Endodermal cell (in vitro differentiated cells): ENCODE data around the gene DENND1A. TPM values are rescaled to one million over a fixed set of nuclear protein-coding genes. Genes with fewer than 3 reads are reported as not detected.

Experiments
- DNase-seq: peaks from one replicate; pipeline ENCODE4 v3.0.0-alpha.2; 2017
- H3K27ac ChIP-seq: 2 replicates; pipeline ENCODE4 v1.5.1; 2013; ENCODE audit warnings: mild to moderate bottlenecking, low read depth, low read length, moderate library complexity
- H3K27me3 ChIP-seq: 2 replicates; pipeline ENCODE4 v1.6.1; 2013; ENCODE audit warnings: mild to moderate bottlenecking, low read length, moderate library complexity; ENCODE audit not compliant: insufficient read depth, control insufficient read depth, poor library complexity, severe bottlenecking
- H3K36me3 ChIP-seq: 2 replicates; pipeline ENCODE4 v1.7.0; 2013; ENCODE audit warnings: mild to moderate bottlenecking, low read length, moderate library complexity; ENCODE audit not compliant: control insufficient read depth, insufficient read depth
- H3K4me1 ChIP-seq: one replicate; pipeline ENCODE4 v1.7.0; 2013; ENCODE audit warnings: low read length; ENCODE audit not compliant: control insufficient read depth, insufficient read depth
- H3K4me3 ChIP-seq: 2 replicates; pipeline ENCODE4 v1.5.1; 2013; ENCODE audit warnings: mild to moderate bottlenecking, low read length, moderate library complexity
- H3K9ac ChIP-seq: 2 replicates; pipeline ENCODE4 v1.6.1; 2013; ENCODE audit warnings: mild to moderate bottlenecking, low read length, moderate library complexity; ENCODE audit not compliant: poor library complexity, severe bottlenecking; ENCODE audit errors: extremely low read depth
- H3K9me3 ChIP-seq: 2 replicates; pipeline ENCODE4 v1.6.1; 2013; ENCODE audit warnings: mild to moderate bottlenecking, low read length, moderate library complexity; ENCODE audit not compliant: control insufficient read depth
- H3K27ac Mint-ChIP-seq: 2 replicates; pipeline ENCODE4 v1.8.0; 2020; ENCODE audit warnings: mixed read lengths
- H3K27me3 Mint-ChIP-seq: 2 replicates; pipeline ENCODE4 v1.8.0; 2021; ENCODE audit warnings: mild to moderate bottlenecking, mixed read lengths; ENCODE audit not compliant: insufficient read depth
- H3K36me3 Mint-ChIP-seq: 2 replicates; pipeline ENCODE4 v1.8.0; 2020; ENCODE audit warnings: low read depth, mixed read lengths
- H3K4me1 Mint-ChIP-seq: 2 replicates; pipeline ENCODE4 v1.8.0; 2020; ENCODE audit warnings: mixed read lengths
- H3K4me3 Mint-ChIP-seq: 2 replicates; pipeline ENCODE4 v1.8.0; 2020; ENCODE audit warnings: mild to moderate bottlenecking, moderate library complexity, mixed read lengths
- H3K9me3 Mint-ChIP-seq: 2 replicates; pipeline ENCODE4 v1.8.0; 2020; ENCODE audit warnings: mild to moderate bottlenecking, mixed read lengths
- CTCF ChIP-seq: fragments of 200-600 bp; sonication (generic); conservative IDR thresholded peaks from 2 replicates; pipeline ENCODE4 v1.5.0; 2021; ENCODE audit warnings: antibody characterized with exemption, mild to moderate bottlenecking
- WGBS, 2 experiments: methylation state at CpG; one replicate each; pipeline versions ENCODE4 v1.1.5 to v1.1.7; 2013; ENCODE audit warnings: missing lambda C conversion rate in 2 of 2, mixed read lengths in 1 of 2; ENCODE audit not compliant: insufficient coverage in 1 of 2, insufficient read length in 1 of 2; 5-methylcytosine and 5-hydroxymethylcytosine counted together
- total RNA-seq, 2 donors: library from RNA; stranded (reverse); fragmentation: NEBNext Ultra II Directional in 1 of 2; extraction: Animal tissue kit (Norgen Biotek cat#: 25700) in 1 of 2; gene quantifications; 2 replicates in 1 of 2; 3 replicates in 1 of 2; pipeline ENCODE4 v1.2.1, GENCODE V29; 2021

Gene DENND1A
- total RNA-seq, 2 donors from 2014 or later, result 29.5 to 38.4 TPM

- WGBS, 2 experiments, result 92 to 96% methylated on average over 5 of the region's 5 CpGs
- TF ChIP-seq CTCF, result no peak
Measured at GRCh38 chr9:123606141-123606540, 323.8 kb downstream of the DENND1A start.

GRCh38 chr9:123605286-123605685, 324.6 kb downstream of the DENND1A start:
- TF ChIP-seq CTCF, result no peak
- H3K27ac ChIP-seq, result no peak overlapping the region
- H3K4me3 Mint-ChIP-seq, result no peak overlapping the region
- no peak for DNase-seq
- no peaks in the 10 kb centered on the region for H3K9me3 ChIP-seq
- WGBS, 2 experiments, result 84% methylated on average over 3 to 5 of the region's 5 CpGs
- H3K36me3 ChIP-seq, result no peaks in the 10 kb centered on the region
- no peaks in the 10 kb centered on the region for H3K27me3 ChIP-seq
- no peaks in the 10 kb centered on the region for H3K9me3 Mint-ChIP-seq
- H3K4me1 Mint-ChIP-seq, result peaks cover 11% of the 10 kb centered on the region
- H3K27me3 Mint-ChIP-seq, result no peaks in the 10 kb centered on the region
- H3K4me3 ChIP-seq, result no peak overlapping the region
- H3K9ac ChIP-seq, result no peak overlapping the region
- no peak overlapping the region for H3K27ac Mint-ChIP-seq
- H3K4me1 ChIP-seq, result peaks cover 9% of the 10 kb centered on the region
- no peaks in the 10 kb centered on the region for H3K36me3 Mint-ChIP-seq

More at GRCh38 chr9:123606141-123606540, 323.8 kb downstream of the DENND1A start:
- DNase-seq, result no peak
- no peak overlapping the region for H3K4me3 Mint-ChIP-seq
- H3K27me3 ChIP-seq, result no peaks in the 10 kb centered on the region
- peaks cover 11% of the 10 kb centered on the region for H3K4me1 Mint-ChIP-seq
- no peaks in the 10 kb centered on the region for H3K9me3 Mint-ChIP-seq
- no peaks in the 10 kb centered on the region for H3K9me3 ChIP-seq
- no peak overlapping the region for H3K4me3 ChIP-seq
- H3K9ac ChIP-seq, result no peak overlapping the region
- H3K4me1 ChIP-seq, result peaks cover 9% of the 10 kb centered on the region
- H3K36me3 ChIP-seq, result no peaks in the 10 kb centered on the region
- no peak overlapping the region for H3K27ac Mint-ChIP-seq
- peaks cover 7% of the 10 kb centered on the region for H3K27me3 Mint-ChIP-seq
- no peaks in the 10 kb centered on the region for H3K36me3 Mint-ChIP-seq
- no peak overlapping the region for H3K27ac ChIP-seq

- 86 to 90% methylated on average over 2 to 3 of the region's 3 CpGs for WGBS, 2 experiments
- no peak for TF ChIP-seq CTCF
- Histone ChIP-seq H3K27me3 (no peaks in the 10 kb centered on the region), H3K9ac (no peak overlapping the region), H3K36me3 (no peaks in the 10 kb centered on the region), H3K9me3 (no peaks in the 10 kb centered on the region), H3K4me1 (peaks cover 9% of the 10 kb centered on the region), H3K27ac (no peak overlapping the region), H3K4me3 (no peak overlapping the region)
- Mint-ChIP-seq H3K9me3 (no peaks in the 10 kb centered on the region), H3K36me3 (no peaks in the 10 kb centered on the region), H3K27me3 (no peaks in the 10 kb centered on the region), H3K27ac (no peak overlapping the region), H3K4me1 (peaks cover 11% of the 10 kb centered on the region), H3K4me3 (no peak overlapping the region)
- DNase-seq, result no peak
Measured at GRCh38 chr9:123604861-123605260, 325.1 kb downstream of the DENND1A start.
